ENCODE measurements around the gene TMEM43. TPM values are rescaled to one million over a fixed set of nuclear protein-coding genes. Genes with fewer than 3 reads are reported as not detected.

The TMEM43 gene
- total and polyA plus RNA-seq, 2 of the 8 experiments (the other 6 are each of a cell fraction or from before 2014, with no cell fraction given): 27.0 to 33.7 TPM

DNA sequence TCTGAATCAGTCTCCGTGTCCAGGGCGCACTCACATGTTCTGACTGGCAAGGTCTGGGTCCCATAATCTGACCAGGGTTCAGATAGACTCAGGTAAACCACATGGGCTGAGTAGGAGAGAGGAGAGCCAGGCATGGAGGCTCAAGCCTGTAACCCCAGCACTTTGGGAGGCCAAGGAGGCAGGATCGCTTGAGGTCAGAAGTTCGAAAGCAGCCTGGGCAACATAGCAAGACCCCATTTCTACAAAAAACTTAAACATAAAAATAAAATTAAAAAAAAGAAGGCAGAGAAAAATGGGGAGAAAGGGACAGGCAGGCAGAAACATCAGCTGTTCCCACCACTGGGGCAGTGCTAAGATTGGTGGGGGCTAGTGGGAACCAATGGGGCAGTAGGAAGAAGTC is 5.4 kb downstream of the TMEM43 start (continued):
- TF ChIP-seq CHD7 (IDR thresholded peaks at IDR 0.05; ENCODE audit: insufficient replicate concordance, low read length): no peak
- TF ChIP-seq USF2 (IDR thresholded peaks at IDR 0.05; ENCODE audit: low read length): no peak
- TF ChIP-seq, protein P1, sequence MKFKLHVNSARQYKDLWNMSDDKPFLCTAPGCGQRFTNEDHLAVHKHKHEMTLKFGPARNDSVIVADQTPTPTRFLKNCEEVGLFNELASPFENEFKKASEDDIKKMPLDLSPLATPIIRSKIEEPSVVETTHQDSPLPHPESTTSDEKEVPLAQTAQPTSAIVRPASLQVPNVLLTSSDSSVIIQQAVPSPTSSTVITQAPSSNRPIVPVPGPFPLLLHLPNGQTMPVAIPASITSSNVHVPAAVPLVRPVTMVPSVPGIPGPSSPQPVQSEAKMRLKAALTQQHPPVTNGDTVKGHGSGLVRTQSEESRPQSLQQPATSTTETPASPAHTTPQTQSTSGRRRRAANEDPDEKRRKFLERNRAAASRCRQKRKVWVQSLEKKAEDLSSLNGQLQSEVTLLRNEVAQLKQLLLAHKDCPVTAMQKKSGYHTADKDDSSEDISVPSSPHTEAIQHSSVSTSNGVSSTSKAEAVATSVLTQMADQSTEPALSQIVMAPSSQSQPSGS (IDR thresholded peaks at IDR 0.05; ENCODE audit: low read length): no peak
- TF ChIP-seq MAX (IDR thresholded peaks at IDR 0.05): no peak
- no peak for TF ChIP-seq SP4 (IDR thresholded peaks at IDR 0.05; ENCODE audit: low read length)
- no peak for TF ChIP-seq TBP (IDR thresholded peaks at IDR 0.05; ENCODE audit: low read depth, low read length)
- TF ChIP-seq KDM4A (IDR thresholded peaks at IDR 0.05; ENCODE audit: low read depth, low read length, severe bottlenecking): no peak
- TF ChIP-seq NRF1 (IDR thresholded peaks at IDR 0.05; ENCODE audit: low read depth, low read length): no peak
